Measurements from ENCODE around the gene GNB5. TPM values are rescaled to one million over a fixed set of nuclear protein-coding genes. Genes with fewer than 3 reads are reported as not detected.

Gene GNB5
- total RNA-seq, 1 experiment from 2014 or later = 29.8 TPM

DNA sequence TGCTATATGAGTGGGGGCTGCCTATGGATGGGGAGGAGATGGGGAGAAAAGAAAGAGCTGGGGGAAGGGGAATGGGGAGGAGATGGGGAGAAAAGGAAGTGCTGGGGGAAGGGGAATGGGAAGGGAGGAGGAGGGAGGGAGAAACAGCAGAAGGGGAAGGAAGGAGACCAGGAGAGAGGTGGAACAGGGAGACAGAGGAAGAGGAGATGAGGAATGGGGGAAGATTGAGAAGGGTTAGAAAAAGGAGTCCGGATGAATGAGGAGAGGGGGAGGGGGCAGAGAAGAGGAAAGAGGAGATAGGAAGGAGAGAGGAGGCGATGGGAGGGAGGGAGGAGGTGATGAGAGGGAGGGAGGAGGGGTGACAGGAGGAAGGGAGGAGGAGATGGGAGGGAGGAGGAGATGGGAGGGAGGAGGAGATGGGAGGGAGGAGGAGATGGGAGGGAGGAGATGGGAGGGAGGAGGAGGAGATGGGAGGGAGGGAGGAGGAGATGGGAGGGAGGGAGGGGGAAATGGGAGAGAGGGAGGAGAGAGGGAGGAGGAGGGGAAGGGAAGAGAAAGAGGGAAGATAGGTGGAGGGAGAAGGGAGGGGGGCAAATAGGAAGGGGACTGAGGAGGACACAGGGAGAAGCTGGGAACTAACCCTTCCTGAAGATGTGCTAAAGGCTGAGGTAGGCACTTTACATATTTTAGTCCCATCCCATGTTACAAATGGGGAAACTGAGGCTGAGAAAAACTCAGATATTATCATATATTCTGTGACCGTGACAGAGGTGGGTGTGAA is 72.0 kb downstream of the GNB5 start:
- Histone ChIP-seq H2AK5ac (ENCODE audit: insufficient read length, low read length) (no peak overlapping the region), H2BK12ac (ENCODE audit: insufficient read length, low read depth, low read length) (no peak overlapping the region), H3K27me3 (ENCODE audit: insufficient read depth, low read length) (no peaks in the 10 kb centered on the region), H4K91ac (ENCODE audit: insufficient read length, low read depth, low read length) (no peak overlapping the region), H3K23ac (ENCODE audit: insufficient read length, low read depth, low read length) (no peak overlapping the region), H2BK120ac (ENCODE audit: low read depth, low read length, poor library complexity, severe bottlenecking) (no peak overlapping the region), H2BK5ac (ENCODE audit: insufficient read length, low read length) (no peak overlapping the region), H3K14ac (ENCODE audit: insufficient read depth, low read length) (no peak overlapping the region), H3K4me2 (ENCODE audit: insufficient read depth, insufficient read length, low read length) (no peak overlapping the region), H3K9me3 (ENCODE audit: control insufficient read depth, low read depth, low read length) (no peaks in the 10 kb centered on the region), H2AFZ (ENCODE audit: low read length) (no peak overlapping the region), H3K27ac (ENCODE audit: insufficient read length, low read depth, low read length) (no peak overlapping the region), H3K4ac (ENCODE audit: low read depth, low read length) (no peak overlapping the region), H3T11ph (ENCODE audit: low read length) (no peak overlapping the region), H3K79me1 (ENCODE audit: insufficient read depth, low read depth, low read length, poor library complexity, severe bottlenecking) (no peaks in the 10 kb centered on the region), H2BK20ac (ENCODE audit: low read depth, low read length, poor library complexity, severe bottlenecking) (no peak overlapping the region), H4K8ac (replicated peaks; ENCODE audit: insufficient read length, low read depth, low read length) (no peak overlapping the region), H3K79me2 (ENCODE audit: insufficient read depth, low read length) (no peaks in the 10 kb centered on the region), H3K4me1 (ENCODE audit: insufficient read depth, low read length) (no peaks in the 10 kb centered on the region; the same call in 1 of the 2 replicates), H3K9ac (ENCODE audit: extremely low read depth, insufficient read length, low read length) (no peak overlapping the region), H4K5ac (ENCODE audit: insufficient read length, low read depth, low read length) (no peak overlapping the region), H4K20me1 (ENCODE audit: control insufficient read depth, insufficient read depth, insufficient read length) (no peaks in the 10 kb centered on the region), H2BK15ac (ENCODE audit: low read depth, low read length) (no peak overlapping the region), H3K18ac (ENCODE audit: insufficient read length, low read depth, low read length) (no peak overlapping the region), H3K56ac (ENCODE audit: insufficient read length, low read depth, low read length) (no peak overlapping the region), H3K23me2 (ENCODE audit: insufficient read length, low read depth, low read length, poor library complexity, severe bottlenecking) (no peaks in the 10 kb centered on the region)
- Mint-ChIP-seq H3K27ac (no peak overlapping the region; a peak in 1 of 7 replicates), H3K4me1 (peaks cover 8 to 13% of the 10 kb centered on the region in 2 experiments; a peak in 3 of 4 replicates), H3K4me3 (no peak overlapping the region), H3K9me3 (no peaks in the 10 kb centered on the region), H3K27me3 (ENCODE audit: low read depth) (no peaks in the 10 kb centered on the region; the same call in 1 of the 2 replicates), H3K36me3 (ENCODE audit: insufficient read depth in 1 of 3, low read depth in 3 of 3) (no peaks in the 10 kb centered on the region; a peak in 1 of 7 replicates)
- 100% methylated on average over 2 of the region's 3 CpGs for WGBS (ENCODE audit: extremely low coverage, insufficient read length, low lambda C conversion rate)
- DNase-seq = no peak
- TF ChIP-seq, protein P1, sequence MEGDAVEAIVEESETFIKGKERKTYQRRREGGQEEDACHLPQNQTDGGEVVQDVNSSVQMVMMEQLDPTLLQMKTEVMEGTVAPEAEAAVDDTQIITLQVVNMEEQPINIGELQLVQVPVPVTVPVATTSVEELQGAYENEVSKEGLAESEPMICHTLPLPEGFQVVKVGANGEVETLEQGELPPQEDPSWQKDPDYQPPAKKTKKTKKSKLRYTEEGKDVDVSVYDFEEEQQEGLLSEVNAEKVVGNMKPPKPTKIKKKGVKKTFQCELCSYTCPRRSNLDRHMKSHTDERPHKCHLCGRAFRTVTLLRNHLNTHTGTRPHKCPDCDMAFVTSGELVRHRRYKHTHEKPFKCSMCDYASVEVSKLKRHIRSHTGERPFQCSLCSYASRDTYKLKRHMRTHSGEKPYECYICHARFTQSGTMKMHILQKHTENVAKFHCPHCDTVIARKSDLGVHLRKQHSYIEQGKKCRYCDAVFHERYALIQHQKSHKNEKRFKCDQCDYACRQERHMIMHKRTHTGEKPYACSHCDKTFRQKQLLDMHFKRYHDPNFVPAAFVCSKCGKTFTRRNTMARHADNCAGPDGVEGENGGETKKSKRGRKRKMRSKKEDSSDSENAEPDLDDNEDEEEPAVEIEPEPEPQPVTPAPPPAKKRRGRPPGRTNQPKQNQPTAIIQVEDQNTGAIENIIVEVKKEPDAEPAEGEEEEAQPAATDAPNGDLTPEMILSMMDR (conservative IDR thresholded peaks at IDR 0.05) = no peak

All from H9 (cell line).